Stimulated activated CD4-positive, alpha-beta T cell treated with anti-CD3 and anti-CD28 coated beads, Interleukin-12 subunit alpha, Interleukin-12 subunit beta, amount 100 ng/mL, for 48 hours (primary cell): ENCODE data around the gene NDUFC1.
A peak's percentile ranks its signal among the peaks of the same experiment; 100 is the strongest.
"Not testable (repeated sequence)": the region's sequence is repeated elsewhere in the genome, so short reads cannot be mapped to it uniquely, and the experiment has no call there.

Experiments
- DNase-seq, 3 donors: peaks; one replicate each; pipeline ENCODE4 v3.0.0-alpha.2; 2020; ENCODE audit warnings: low read depth in 2 of 3, low spot score in 1 of 3

NDUFC1 gene

GRCh38 chr4:139301821-139302611 lies at the start of gene NDUFC1:
TSS of gene NDUFC1 (minus strand) at chr4:139302477. CDS start at chr4:139295798, 6,679 bp downstream.
- DNase-seq: peak in 2 of 3 donors; percentile 45 to 46

GRCh38 chr4:139337612-139338011 lies 35.3 kb upstream of the NDUFC1 start:
- DNase-seq: no peak

- DNase-seq: no peak
Observed at GRCh38 chr4:139333046-139333445, 30.8 kb upstream of the NDUFC1 start.

- DNase-seq: no peak
Observed at GRCh38 chr4:139331185-139331584, 28.9 kb upstream of the NDUFC1 start.

- DNase-seq: no peak
Observed at GRCh38 chr4:139330283-139330682, 28.0 kb upstream of the NDUFC1 start.

- DNase-seq: no peak
Observed at GRCh38 chr4:139329665-139330200, 27.5 kb upstream of the NDUFC1 start.

GRCh38 chr4:139324620-139325019 lies 22.3 kb upstream of the NDUFC1 start:
- DNase-seq: no peak

- DNase-seq: not testable (repeated sequence)
Observed at GRCh38 chr4:139322541-139322940, 20.3 kb upstream of the NDUFC1 start.

GRCh38 chr4:139322070-139322469 lies 19.8 kb upstream of the NDUFC1 start:
- DNase-seq: not testable (repeated sequence)

- no peak for DNase-seq
Observed at GRCh38 chr4:139319571-139319970, 17.3 kb upstream of the NDUFC1 start.

- DNase-seq: no peak
Observed at GRCh38 chr4:139317635-139318034, 15.4 kb upstream of the NDUFC1 start.

- no peak for DNase-seq
Observed at GRCh38 chr4:139316733-139317132, 14.5 kb upstream of the NDUFC1 start.

GRCh38 chr4:139315221-139315675 lies 13.0 kb upstream of the NDUFC1 start:
- no peak for DNase-seq

- no peak for DNase-seq
Observed at GRCh38 chr4:139314047-139314800, 11.9 kb upstream of the NDUFC1 start.

- DNase-seq: not testable (repeated sequence)
Observed at GRCh38 chr4:139313414-139313813, 11.1 kb upstream of the NDUFC1 start.

GRCh38 chr4:139312552-139313332 lies 10.5 kb upstream of the NDUFC1 start:
- DNase-seq: no peak

GRCh38 chr4:139311909-139312308 lies 9.6 kb upstream of the NDUFC1 start:
- no peak for DNase-seq

GRCh38 chr4:139304920-139305319 lies 2.6 kb upstream of the NDUFC1 start:
- no peak for DNase-seq

- DNase-seq: peak; percentile 95 to 98 (median 95)
Observed at GRCh38 chr4:139301113-139301820, 1.0 kb downstream of the NDUFC1 start, which contains the start of gene NAA15. TSS of gene NAA15 (plus strand) at chr4:139301505. CDS start at chr4:139301778, 273 bp downstream.

- DNase-seq: no peak
Observed at GRCh38 chr4:139300431-139301112, 1.7 kb downstream of the NDUFC1 start.
